Tibial nerve (tissue), 4 donors: Measurements from ENCODE around the gene CCDC91. TPM values are rescaled to one million over a fixed set of nuclear protein-coding genes. Genes with fewer than 3 reads are reported as not detected.
"Not testable (repeated sequence)": the region's sequence is repeated elsewhere in the genome, so short reads cannot be mapped to it uniquely, and the experiment has no call there.

Source experiments
- DNase-seq, 2 donors: peaks; one replicate each; pipeline ENCODE4 v3.0.0-alpha.2; 2019; ENCODE audit warnings: low spot score in 2 of 2
- H3K27ac ChIP-seq, 4 donors: fragments of 200-600 bp; sonication (generic) in 3 of 4; one replicate each; pipeline ENCODE4 v1.5.1; 2017 to 2019; ENCODE audit warnings: mild to moderate bottlenecking in 1 of 4
- H3K27me3 ChIP-seq, 2 donors: fragments of 200-600 bp; sonication (generic) in 1 of 2; one replicate each; pipeline versions ENCODE4 v1.5.1 to v1.6.0; 2017 to 2019
- H3K36me3 ChIP-seq, 3 donors: fragments of 200-600 bp; sonication (generic); one replicate each; pipeline ENCODE4 v1.5.1; 2018 to 2019
- H3K4me1 ChIP-seq, 4 donors: fragments of 200-600 bp; sonication (generic) in 3 of 4; one replicate each; pipeline ENCODE4 v1.5.1; 2017 to 2019
- H3K4me3 ChIP-seq, 4 donors: fragments of 200-600 bp; sonication (generic) in 3 of 4; one replicate each; pipeline ENCODE4 v1.5.1; 2017 to 2019; ENCODE audit warnings: mild to moderate bottlenecking in 1 of 4, moderate library complexity in 1 of 4
- H3K9me3 ChIP-seq, 4 donors: fragments of 200-600 bp; sonication (generic) in 3 of 4; one replicate each; pipeline ENCODE4 v1.5.1; 2017 to 2019
- CTCF ChIP-seq, 5 experiments: fragments of 200-600 bp in 3 of 5; fragments of 450-650 bp in 2 of 5; sonication (generic) in 3 of 5; IDR thresholded peaks; one replicate each; pipeline ENCODE4 v1.5.1; 2016 to 2019; ENCODE audit warnings: antibody characterized with exemption in 5 of 5, mild to moderate bottlenecking in 3 of 5, moderate library complexity in 2 of 5
- EP300 ChIP-seq, 2 donors: sonication (generic); formaldehyde crosslinking; IDR thresholded peaks; one replicate each; pipeline ENCODE4 v1.6.1; 2017; ENCODE audit warnings: antibody characterized with exemption in 2 of 2, mild to moderate bottlenecking in 1 of 2
- POLR2A ChIP-seq, 2 donors: fragments of 450-650 bp; IDR thresholded peaks; one replicate each; pipeline ENCODE4 v1.6.1; 2017; ENCODE audit warnings: antibody characterized with exemption in 2 of 2, mild to moderate bottlenecking in 2 of 2, moderate library complexity in 2 of 2
- WGBS, 2 donors: methylation state at CpG; one replicate each; pipeline ENCODE4 v1.1.5; 2018; 5-methylcytosine and 5-hydroxymethylcytosine counted together
- total RNA-seq, 4 donors: library from RNA; depleted of rRNA; stranded (reverse); fragments of >200 nt; gene quantifications; one replicate each; pipeline ENCODE4 v1.1.0, GENCODE V29; 2016

The CCDC91 gene
- total RNA-seq, 4 donors from 2014 or later, result 39.0 to 76.5 (median 44.0) TPM

- TF ChIP-seq CTCF (IDR thresholded peaks at IDR 0.05) (no peak), POLR2A (IDR thresholded peaks at IDR 0.05) (no peak), EP300 (IDR thresholded peaks at IDR 0.05) (no peak)
- no peak overlapping the region for H3K27ac ChIP-seq
- no peaks in the 10 kb centered on the region for H3K9me3 ChIP-seq
- H3K27me3 ChIP-seq, result no peaks in the 10 kb centered on the region
- H3K36me3 ChIP-seq, result peaks cover 0 to 20% (median 0%) of the 10 kb centered on the region in 3 donors
- H3K4me3 ChIP-seq, result no peak overlapping the region
- no peak for DNase-seq
- peaks cover 0 to 18% (median 0%) of the 10 kb centered on the region in 4 donors for H3K4me1 ChIP-seq
- WGBS, 2 donors, result 57 to 67% methylated on average over 3 of the region's 3 CpGs
Observed at GRCh38 chr12:28459481-28459880, 269.2 kb downstream of the CCDC91 start.

GRCh38 chr12:28460420-28461130 lies 270.3 kb downstream of the CCDC91 start:
- Histone ChIP-seq H3K9me3 (no peaks in the 10 kb centered on the region), H3K27me3 (no peaks in the 10 kb centered on the region), H3K4me1 (peaks cover 0 to 18% (median 0%) of the 10 kb centered on the region in 4 donors), H3K4me3 (no peak overlapping the region), H3K36me3 (peaks cover 0 to 28% (median 0%) of the 10 kb centered on the region in 3 donors), H3K27ac (no peak overlapping the region)
- no peak for DNase-seq
- TF ChIP-seq EP300 (IDR thresholded peaks at IDR 0.05), result no peak
- TF ChIP-seq CTCF (IDR thresholded peaks at IDR 0.05), result no peak
- TF ChIP-seq POLR2A (IDR thresholded peaks at IDR 0.05), result no peak
- WGBS, 2 donors, result 75 to 83% methylated on average over 2 of the region's 2 CpGs

GRCh38 chr12:28463396-28463795 lies 273.1 kb downstream of the CCDC91 start:
- Histone ChIP-seq H3K4me1 (peaks cover 0 to 4% (median 0%) of the 10 kb centered on the region in 4 donors), H3K4me3 (no peak overlapping the region), H3K27ac (no peak overlapping the region), H3K9me3 (no peaks in the 10 kb centered on the region), H3K27me3 (no peaks in the 10 kb centered on the region), H3K36me3 (peaks cover 0 to 28% (median 0%) of the 10 kb centered on the region in 3 donors)
- DNase-seq, result no peak
- TF ChIP-seq POLR2A (IDR thresholded peaks at IDR 0.05) (no peak), CTCF (IDR thresholded peaks at IDR 0.05) (no peak), EP300 (IDR thresholded peaks at IDR 0.05) (no peak)

- WGBS, 2 donors, result 95 to 97% methylated on average over 9 of the region's 9 CpGs
- H3K9me3 ChIP-seq, H3K4me3 ChIP-seq, H3K4me1 ChIP-seq, H3K27ac ChIP-seq, DNase-seq, H3K27me3 ChIP-seq: not testable (repeated sequence)
- H3K36me3 ChIP-seq, result peaks cover 0 to 10% (median 0%) of the 10 kb centered on the region in 3 donors
Observed at GRCh38 chr12:28471762-28472161, 281.5 kb downstream of the CCDC91 start.

GRCh38 chr12:28476206-28476605 lies 285.9 kb downstream of the CCDC91 start:
- H3K27me3 ChIP-seq, H3K4me3 ChIP-seq, DNase-seq, H3K27ac ChIP-seq, H3K9me3 ChIP-seq, H3K4me1 ChIP-seq: not testable (repeated sequence)
- H3K36me3 ChIP-seq, result peaks cover 0 to 10% (median 0%) of the 10 kb centered on the region in 3 donors
- WGBS, 2 donors, result 62 to 68% methylated on average over 3 of the region's 3 CpGs

GRCh38 chr12:28479097-28479496 lies 288.8 kb downstream of the CCDC91 start:
- not testable (repeated sequence) for H3K27me3 ChIP-seq, H3K4me1 ChIP-seq, H3K4me3 ChIP-seq, H3K9me3 ChIP-seq, H3K27ac ChIP-seq, DNase-seq
- peaks cover 0 to 10% (median 0%) of the 10 kb centered on the region in 3 donors for H3K36me3 ChIP-seq
- 94 to 96% methylated on average over 1 of the region's 1 CpG for WGBS, 2 donors
